Measurements from ENCODE around the gene SLC1A1. TPM values are rescaled to one million over a fixed set of nuclear protein-coding genes. Genes with fewer than 3 reads are reported as not detected.

Gene SLC1A1
- total RNA-seq, 6 experiments from 2014 or later = 22.0 to 82.7 (median 38.7) TPM

- peaks cover 0 to 14% (median 7%) of the 10 kb centered on the region in 4 donors for H3K36me3 ChIP-seq
- TF ChIP-seq POLR2A (IDR thresholded peaks at IDR 0.05) = no peak
- no peak for TF ChIP-seq CTCF (IDR thresholded peaks at IDR 0.05)
- no peaks in the 10 kb centered on the region for H3K9me3 ChIP-seq
- no peak overlapping the region for H3K27ac ChIP-seq
- ATAC-seq (no peak), DNase-seq (no peak)
- intact Hi-C loops (cut with DNase I) = no loop called here
- no peaks in the 10 kb centered on the region for H3K4me1 ChIP-seq
- 67% methylated on average over 2 of the region's 2 CpGs for WGBS (ENCODE audit: insufficient coverage, low coverage, low lambda C conversion rate, missing lambda C conversion rate)
- no peaks in the 10 kb centered on the region for H3K27me3 ChIP-seq
- H3K4me3 ChIP-seq = no peak overlapping the region
Measured at GRCh38 chr9:4563105-4563504, 72.8 kb downstream of the SLC1A1 start.

GRCh38 chr9:4566806-4567205, 76.5 kb downstream of the SLC1A1 start:
- intact Hi-C loops (cut with DNase I) = no loop called here
- 100% methylated on average over 1 of the region's 2 CpGs for WGBS (ENCODE audit: insufficient coverage, low coverage, low lambda C conversion rate, missing lambda C conversion rate)
- Histone ChIP-seq H3K36me3 (peaks cover 0 to 23% (median 7%) of the 10 kb centered on the region in 4 donors), H3K4me3 (no peak overlapping the region), H3K27ac (no peak overlapping the region), H3K27me3 (no peaks in the 10 kb centered on the region), H3K4me1 (no peaks in the 10 kb centered on the region), H3K9me3 (no peaks in the 10 kb centered on the region)
- TF ChIP-seq CTCF (IDR thresholded peaks at IDR 0.05) = no peak
- no peak for TF ChIP-seq POLR2A (IDR thresholded peaks at IDR 0.05)
- no peak for ATAC-seq
- no peak for DNase-seq

GRCh38 chr9:4567601-4568000, 77.3 kb downstream of the SLC1A1 start:
- WGBS (ENCODE audit: insufficient coverage, low coverage, low lambda C conversion rate, missing lambda C conversion rate) = 89% methylated on average over 6 of the region's 8 CpGs
- TF ChIP-seq POLR2A (IDR thresholded peaks at IDR 0.05) (no peak), CTCF (IDR thresholded peaks at IDR 0.05) (no peak)
- H3K27ac ChIP-seq = no peak overlapping the region
- H3K4me3 ChIP-seq = no peak overlapping the region
- H3K4me1 ChIP-seq = no peaks in the 10 kb centered on the region
- H3K9me3 ChIP-seq = no peaks in the 10 kb centered on the region
- intact Hi-C loops (cut with DNase I) = no loop called here
- H3K27me3 ChIP-seq = no peaks in the 10 kb centered on the region
- ATAC-seq (no peak), DNase-seq (no peak)
- peaks cover 0 to 25% (median 7%) of the 10 kb centered on the region in 4 donors for H3K36me3 ChIP-seq

GRCh38 chr9:4569101-4569500, 78.8 kb downstream of the SLC1A1 start:
- ATAC-seq = no peak
- TF ChIP-seq CTCF (IDR thresholded peaks at IDR 0.05) (no peak), POLR2A (IDR thresholded peaks at IDR 0.05) (no peak)

More at GRCh38 chr9:4569101-4569500, 78.8 kb downstream of the SLC1A1 start:
- Histone ChIP-seq H3K4me1 (peaks cover 0 to 9% (median 4%) of the 10 kb centered on the region in 4 donors), H3K4me3 (no peak overlapping the region), H3K36me3 (peaks cover 0 to 25% (median 7%) of the 10 kb centered on the region in 4 donors), H3K27me3 (no peaks in the 10 kb centered on the region), H3K27ac (no peak overlapping the region), H3K9me3 (no peaks in the 10 kb centered on the region)
- intact Hi-C loops (cut with DNase I) = no loop called here
- DNase-seq = no peak
